Measurements from ENCODE around the gene CHCHD10. TPM values are rescaled to one million over a fixed set of nuclear protein-coding genes. Genes with fewer than 3 reads are reported as not detected.

The CHCHD10 gene
- total RNA-seq, 4 donors from 2014 or later, result 26.7 to 46.4 (median 32.2) TPM

GRCh38 chr22:23787910-23788309 lies 20.1 kb upstream of the CHCHD10 start:
- 49% methylated on average over 3 of the region's 3 CpGs for WGBS
- DNase-seq (ENCODE audit: low spot score in 2 of 2), result no peak
- H3K27me3 ChIP-seq, result no peaks in the 10 kb centered on the region
- peak overlapping the region; percentile 100 for H3K27ac ChIP-seq
- H3K4me3 ChIP-seq, result peak overlapping the region; percentile 95
- TF ChIP-seq CTCF (IDR thresholded peaks at IDR 0.05) (no peak), EP300 (IDR thresholded peaks at IDR 0.05) (no peak), POLR2A (IDR thresholded peaks at IDR 0.05) (no peak), POLR2AphosphoS5 (IDR thresholded peaks at IDR 0.05) (no peak)
- no peaks in the 10 kb centered on the region for H3K9me3 ChIP-seq
- peaks cover 60% of the 10 kb centered on the region for H3K4me1 ChIP-seq
- H3K36me3 ChIP-seq, result peaks cover 13% of the 10 kb centered on the region

GRCh38 chr22:23787600-23787896 lies 19.8 kb upstream of the CHCHD10 start:
- peaks cover 10% of the 10 kb centered on the region for H3K36me3 ChIP-seq
- no peaks in the 10 kb centered on the region for H3K9me3 ChIP-seq
- H3K27me3 ChIP-seq, result no peaks in the 10 kb centered on the region
- H3K4me1 ChIP-seq, result peaks cover 58% of the 10 kb centered on the region
- peak overlapping the region; percentile 95 for H3K4me3 ChIP-seq
- no peak for TF ChIP-seq CTCF (IDR thresholded peaks at IDR 0.05)
- TF ChIP-seq POLR2AphosphoS5 (IDR thresholded peaks at IDR 0.05), result no peak
- TF ChIP-seq EP300 (IDR thresholded peaks at IDR 0.05), result no peak
- TF ChIP-seq POLR2A (IDR thresholded peaks at IDR 0.05), result no peak
- 1% methylated on average over 4 of the region's 5 CpGs for WGBS
- DNase-seq (ENCODE audit: low spot score in 2 of 2), result no peak
- H3K27ac ChIP-seq, result peak overlapping the region; percentile 100

GRCh38 chr22:23786752-23787599 lies 19.2 kb upstream of the CHCHD10 start, which contains the start of gene SMARCB1:
Gene SMARCB1 (plus strand): TSS chr22:23786966. CDS start chr22:23787170, 204 bp downstream.
- Histone ChIP-seq H3K9me3 (no peaks in the 10 kb centered on the region), H3K36me3 (peaks cover 4% of the 10 kb centered on the region), H3K27me3 (no peaks in the 10 kb centered on the region), H3K4me3 (peak within 1 kb of the TSS; percentile 95), H3K4me1 (peaks cover 57% of the 10 kb centered on the region), H3K27ac (peak within 1 kb of the TSS; percentile 100)
- no peak for TF ChIP-seq CTCF (IDR thresholded peaks at IDR 0.05)
- no peak for TF ChIP-seq EP300 (IDR thresholded peaks at IDR 0.05)
- TF ChIP-seq POLR2AphosphoS5 (IDR thresholded peaks at IDR 0.05), result peak in 1 of 3 donors; percentile 46
- TF ChIP-seq POLR2A (IDR thresholded peaks at IDR 0.05), result peak in 1 of 2 donors; percentile 44
- DNase-seq (ENCODE audit: low spot score in 2 of 2), result peak; percentile 91 to 92
- WGBS, result 0% methylated on average over 55 of the region's 97 CpGs

- Histone ChIP-seq H3K36me3 (no peaks in the 10 kb centered on the region), H3K9me3 (no peaks in the 10 kb centered on the region), H3K27me3 (no peaks in the 10 kb centered on the region), H3K27ac (peak overlapping the region; percentile 100), H3K4me1 (peaks cover 58% of the 10 kb centered on the region), H3K4me3 (peak overlapping the region; percentile 95)
- no peak for DNase-seq (ENCODE audit: low spot score in 2 of 2)
- 34% methylated on average over 9 of the region's 9 CpGs for WGBS
- no peak for TF ChIP-seq CTCF (IDR thresholded peaks at IDR 0.05)
- no peak for TF ChIP-seq POLR2A (IDR thresholded peaks at IDR 0.05)
- TF ChIP-seq EP300 (IDR thresholded peaks at IDR 0.05), result no peak
Observed at GRCh38 chr22:23786261-23786710, 18.5 kb upstream of the CHCHD10 start.

GRCh38 chr22:23784215-23784732 lies 16.5 kb upstream of the CHCHD10 start:
- Histone ChIP-seq H3K9me3 (no peaks in the 10 kb centered on the region), H3K4me3 (no peak overlapping the region), H3K36me3 (no peaks in the 10 kb centered on the region), H3K27ac (no peak overlapping the region), H3K4me1 (peaks cover 43% of the 10 kb centered on the region), H3K27me3 (no peaks in the 10 kb centered on the region)
- 88% methylated on average over 8 of the region's 8 CpGs for WGBS
- TF ChIP-seq EP300 (IDR thresholded peaks at IDR 0.05) (no peak), CTCF (IDR thresholded peaks at IDR 0.05) (no peak), POLR2A (IDR thresholded peaks at IDR 0.05) (no peak), POLR2AphosphoS5 (IDR thresholded peaks at IDR 0.05) (no peak)
- DNase-seq (ENCODE audit: low spot score in 2 of 2), result no peak
